ENCODE results near the gene CAPZA3. TPM values are rescaled to one million over a fixed set of nuclear protein-coding genes. Genes with fewer than 3 reads are reported as not detected.
"Not testable (repeated sequence)": the region's sequence is repeated elsewhere in the genome, so short reads cannot be mapped to it uniquely, and the experiment has no call there.

CAPZA3 gene
- under 1 TPM; 0.27 to 0.37 (median 0.30) TPM for polyA plus RNA-seq (ENCODE audit: insufficient read length in 3 of 3)
- long read RNA-seq, donor 1 = 0 reads
- long read RNA-seq, donor 2 = 0 reads
- long read RNA-seq, donor 3 = 0 reads
- long read RNA-seq, donor 4, partial matches to known transcripts = 0 of 1 reads
- long read RNA-seq, donor 4, other reads (novel, unspliced or antisense) = 0 of 1 reads
- long read RNA-seq, donor 5 = 0 reads
- long read RNA-seq, donor 6 = 0 reads
- long read RNA-seq, donor 7 = 0 reads
- long read RNA-seq, donor 8 = 0 reads
- long read RNA-seq, donor 9 = 0 reads
- long read RNA-seq, donor 10 = 0 reads
- long read RNA-seq, donor 11 = 0 reads
- long read RNA-seq, donor 12, partial matches to known transcripts = 0 of 1 reads
- long read RNA-seq, donor 12, other reads (novel, unspliced or antisense) = 0 of 1 reads
- long read RNA-seq, donor 13 = 0 reads
- long read RNA-seq, donor 14 = 0 reads
- long read RNA-seq, donor 15 = 0 reads
- long read RNA-seq, donor 16 = 0 reads

- DNase-seq (ENCODE audit: extremely low read depth in 1 of 11, low read depth in 9 of 11, low spot score in 4 of 11) = no peak
Observed at GRCh38 chr12:18737819-18738218, at the start of gene CAPZA3, which contains the start of gene PLCZ1. TSS of gene CAPZA3 (plus strand) at chr12:18738119. CDS start at chr12:18738269, 150 bp downstream. TSS of gene PLCZ1 (minus strand) at chr12:18738012. CDS start at chr12:18737371, 641 bp downstream.

GRCh38 chr12:18689771-18690170 is 48.1 kb upstream of the CAPZA3 start:
- DNase-seq (ENCODE audit: extremely low read depth in 1 of 11, low read depth in 9 of 11, low spot score in 4 of 11) = no peak

- DNase-seq (ENCODE audit: extremely low read depth in 1 of 11, low read depth in 9 of 11, low spot score in 4 of 11) = no peak
Observed at GRCh38 chr12:18690653-18691052, 47.3 kb upstream of the CAPZA3 start.

- not testable (repeated sequence) for DNase-seq (ENCODE audit: extremely low read depth in 1 of 11, low read depth in 9 of 11, low spot score in 4 of 11)
Observed at GRCh38 chr12:18693986-18694385, 43.9 kb upstream of the CAPZA3 start.

- no peak for DNase-seq (ENCODE audit: extremely low read depth in 1 of 11, low read depth in 9 of 11, low spot score in 4 of 11)
Observed at GRCh38 chr12:18696971-18697602, 40.8 kb upstream of the CAPZA3 start.

GRCh38 chr12:18700271-18700670 is 37.6 kb upstream of the CAPZA3 start:
- no peak for DNase-seq (ENCODE audit: extremely low read depth in 1 of 11, low read depth in 9 of 11, low spot score in 4 of 11)

- DNase-seq (ENCODE audit: extremely low read depth in 1 of 11, low read depth in 9 of 11, low spot score in 4 of 11) = peak in 2 of 11 donors; percentile 30 to 46
Observed at GRCh38 chr12:18703321-18703720, 34.6 kb upstream of the CAPZA3 start.

- DNase-seq (ENCODE audit: extremely low read depth in 1 of 11, low read depth in 9 of 11, low spot score in 4 of 11) = no peak
Observed at GRCh38 chr12:18703911-18704310, 34.0 kb upstream of the CAPZA3 start.

- no peak for DNase-seq (ENCODE audit: extremely low read depth in 1 of 11, low read depth in 9 of 11, low spot score in 4 of 11)
Observed at GRCh38 chr12:18706798-18707197, 31.1 kb upstream of the CAPZA3 start.

- DNase-seq (ENCODE audit: extremely low read depth in 1 of 11, low read depth in 9 of 11, low spot score in 4 of 11) = no peak
Observed at GRCh38 chr12:18716236-18716635, 21.7 kb upstream of the CAPZA3 start.

- no peak for DNase-seq (ENCODE audit: extremely low read depth in 1 of 11, low read depth in 9 of 11, low spot score in 4 of 11)
Observed at GRCh38 chr12:18718462-18718861, 19.5 kb upstream of the CAPZA3 start.

- no peak for DNase-seq (ENCODE audit: extremely low read depth in 1 of 11, low read depth in 9 of 11, low spot score in 4 of 11)
Observed at GRCh38 chr12:18719922-18720510, 17.9 kb upstream of the CAPZA3 start.

GRCh38 chr12:18720690-18721089 is 17.2 kb upstream of the CAPZA3 start:
- DNase-seq (ENCODE audit: extremely low read depth in 1 of 11, low read depth in 9 of 11, low spot score in 4 of 11) = no peak

- DNase-seq (ENCODE audit: extremely low read depth in 1 of 11, low read depth in 9 of 11, low spot score in 4 of 11) = no peak
Observed at GRCh38 chr12:18721452-18721851, 16.5 kb upstream of the CAPZA3 start.

GRCh38 chr12:18723752-18724151 is 14.2 kb upstream of the CAPZA3 start:
- DNase-seq (ENCODE audit: extremely low read depth in 1 of 11, low read depth in 9 of 11, low spot score in 4 of 11) = no peak

- DNase-seq (ENCODE audit: extremely low read depth in 1 of 11, low read depth in 9 of 11, low spot score in 4 of 11) = no peak
Observed at GRCh38 chr12:18731156-18731555, 6.8 kb upstream of the CAPZA3 start.

GRCh38 chr12:18747895-18748294 is 10.0 kb downstream of the CAPZA3 start:
- peak in 2 of 11 donors; percentile 2 to 7 for DNase-seq (ENCODE audit: extremely low read depth in 1 of 11, low read depth in 9 of 11, low spot score in 4 of 11)

GRCh38 chr12:18749386-18749957 is 11.6 kb downstream of the CAPZA3 start:
- no peak for DNase-seq (ENCODE audit: extremely low read depth in 1 of 11, low read depth in 9 of 11, low spot score in 4 of 11)

GRCh38 chr12:18750085-18750484 is 12.2 kb downstream of the CAPZA3 start:
- DNase-seq (ENCODE audit: extremely low read depth in 1 of 11, low read depth in 9 of 11, low spot score in 4 of 11) = no peak

GRCh38 chr12:18751866-18752265 is 13.9 kb downstream of the CAPZA3 start:
- no peak for DNase-seq (ENCODE audit: extremely low read depth in 1 of 11, low read depth in 9 of 11, low spot score in 4 of 11)
